Heart right ventricle (tissue), 16 donors: ENCODE data around the gene LRRN4. TPM values are rescaled to one million over a fixed set of nuclear protein-coding genes. Genes with fewer than 3 reads are reported as not detected.
A peak's percentile ranks its signal among the peaks of the same experiment; 100 is the strongest.
"Not testable (repeated sequence)": the region's sequence is repeated elsewhere in the genome, so short reads cannot be mapped to it uniquely, and the experiment has no call there.

Experiments
- ATAC-seq, 8 donors: fragments of 200-7000 bp; cut with Tn5 transposase; one replicate each; pipeline ENCODE4 v1.9.1; 2020; ENCODE audit warnings: mild to moderate bottlenecking in 8 of 8, moderate library complexity in 8 of 8, moderate number of reproducible peaks in 1 of 8
- DNase-seq, 2 donors: peaks; one replicate each; pipeline ENCODE4 v3.0.0-alpha.2; 2020
- H3K27ac ChIP-seq, 10 donors: fragments of 200-600 bp; sonication (generic) in 2 of 10; one replicate each; pipeline versions ENCODE4 v1.5.0 to v1.8.0; 2020 to 2022; ENCODE audit warnings: mild to moderate bottlenecking in 3 of 10
- H3K27me3 ChIP-seq, 7 donors: fragments of 200-600 bp; one replicate each; pipeline ENCODE4 v1.8.0; 2021 to 2022; ENCODE audit warnings: mild to moderate bottlenecking in 2 of 7
- H3K36me3 ChIP-seq, 9 donors: fragments of 200-600 bp; sonication (generic) in 1 of 9; one replicate each; pipeline versions ENCODE4 v1.5.0 to v1.8.0; 2020 to 2022; ENCODE audit warnings: mild to moderate bottlenecking in 2 of 9
- H3K4me1 ChIP-seq, 9 donors: fragments of 200-600 bp; sonication (generic) in 1 of 9; one replicate each; pipeline versions ENCODE4 v1.5.0 to v1.8.0; 2020 to 2022; ENCODE audit warnings: mild to moderate bottlenecking in 4 of 9
- H3K4me3 ChIP-seq, 10 donors: fragments of 200-600 bp; sonication (generic) in 2 of 10; one replicate each; pipeline versions ENCODE4 v1.5.0 to v1.8.0; 2020 to 2022; ENCODE audit warnings: mild to moderate bottlenecking in 7 of 10, moderate library complexity in 2 of 10
- H3K9me3 ChIP-seq, 11 donors: fragments of 200-600 bp in 10 of 11; sonication (generic) in 2 of 11; one replicate each; pipeline versions ENCODE4 v1.5.0 to v1.8.0; 2013 to 2022; ENCODE audit warnings: mild to moderate bottlenecking in 2 of 11, control low read depth in 1 of 11, moderate library complexity in 1 of 11
- CTCF ChIP-seq, 9 donors: fragments of 200-600 bp; sonication (generic) in 2 of 9; IDR thresholded peaks; one replicate each; pipeline versions ENCODE4 v1.5.0 to v1.8.0; 2021 to 2022; ENCODE audit warnings: antibody characterized with exemption in 9 of 9, mild to moderate bottlenecking in 5 of 9, moderate library complexity in 1 of 9
- WGBS, 2 donors: extraction: QIAGEN DNeasy Blood & Tissue Kit; methylation state at CpG; one replicate each; pipeline ENCODE4 v1.1.7; 2013; ENCODE audit warnings: inconsistent platforms in 1 of 2; 5-methylcytosine and 5-hydroxymethylcytosine counted together
- intact Hi-C, 10 donors: fragments of 100-400 bp; cut with DNase I; formaldehyde crosslinking; loops; one replicate each; pipeline versions ENCODE4 v1.11.1 to v1.14.2; 2022
- polyA plus RNA-seq, 2 donors: library from polyadenylated mRNA; stranded (reverse); fragments of 200-250 nt; gene quantifications; one replicate each; pipeline ENCODE4 v1.2.3, GENCODE V29; 2013
- total RNA-seq, 10 donors: library from RNA; stranded (reverse); fragmentation: NEBNext Ultra II Directional in 3 of 10; extraction: Animal tissue kit (Norgen Biotek cat#: 25700) in 3 of 10; gene quantifications; one replicate each; pipeline versions ENCODE4 v1.2.1 to v1.2.4, GENCODE V29; 2021 to 2023
- donor health status: Arrhythmogenic right ventricular cardiomyopathy.
- donor health status: ischemic (EF 13 %, LVEDD 7.1; RV severe dilation, severe dysfunction).
- donor health status: healthy with polysubstance abuse.
- donor health status: DM: no; HTN: yes; CAD: no.
- donor health status: DM: no; HTN: no; CAD: no.
- donor health status: ischemic (EF 25% LVEDD 6.9; RV normal size, moderate dysfunction).
- donor health status: ischemic (EF 25% LVEDD 5.7; RV mildly dilated, moderate dysfunction).
- donor health status: healthy.
- donor health status: DM: yes; HTN: yes; CAD: no.
- donor health status: Ischemic cardiomyopathy.
- donor health status: ischemic (EF 35%, LVEDD 5.7; RV mildly dilated, moderate dysfunction).
- donor health status: nonischemic (EF 11% LVEDD 7.7; RV severe dilation, severe dysfunction).
- donor health status: DM: yes; HTN: yes; CAD: no.
- donor health status: PGD.
- donor health status: ischemic (EF 29% LVEDD 5.4; RV normal size, mild dysfunction).
- donor health status: nonischemic (EF 23%, LVEDD 6.1; RV moderate dilation, normal function).

LRRN4 gene
- total and polyA plus RNA-seq, 12 donors = 0.11 to 1.1 (median 0.21) TPM; not detected in 4

GRCh38 chr20:6036213-6036612, 17.6 kb downstream of the LRRN4 start:
- Histone ChIP-seq H3K9me3 (no peaks in the 10 kb centered on the region), H3K27me3 (no peaks in the 10 kb centered on the region), H3K27ac (peak overlapping the region in 6 of 10 donors; percentile 65 to 87 (median 80)), H3K36me3 (peaks cover 0 to 95% (median 34%) of the 10 kb centered on the region in 9 donors), H3K4me3 (no peak overlapping the region), H3K4me1 (peaks cover 0 to 68% (median 38%) of the 10 kb centered on the region in 9 donors)
- intact Hi-C loops = no loop called here
- ATAC-seq (no peak), DNase-seq (no peak)
- WGBS, 2 donors = 95 to 97% methylated on average over 4 of the region's 4 CpGs
- TF ChIP-seq CTCF (IDR thresholded peaks at IDR 0.05) = no peak

- Histone ChIP-seq H3K27ac (peak overlapping the region; percentile 13 to 87 (median 72)), H3K4me3 (no peak overlapping the region), H3K27me3 (no peaks in the 10 kb centered on the region), H3K36me3 (peaks cover 0 to 77% (median 30%) of the 10 kb centered on the region in 9 donors), H3K4me1 (peaks cover 0 to 84% (median 46%) of the 10 kb centered on the region in 9 donors), H3K9me3 (no peaks in the 10 kb centered on the region)
- DNase-seq (no peak), ATAC-seq (peak; percentile 66 to 92 (median 86))
- TF ChIP-seq CTCF (IDR thresholded peaks at IDR 0.05) = no peak
- 17 to 34% methylated on average over 2 of the region's 2 CpGs for WGBS, 2 donors
- intact Hi-C loops = no loop called here
Observed at GRCh38 chr20:6034134-6034969, 19.5 kb downstream of the LRRN4 start.

- H3K27me3 ChIP-seq, H3K4me3 ChIP-seq, intact Hi-C loops, H3K9me3 ChIP-seq, ATAC-seq, DNase-seq: not testable (repeated sequence)
- peaks cover 0 to 87% (median 47%) of the 10 kb centered on the region in 9 donors for H3K4me1 ChIP-seq
- peak overlapping the region in 5 of 10 donors; percentile 14 to 87 (median 80) for H3K27ac ChIP-seq
- WGBS, 2 donors = 95 to 97% methylated on average over 8 of the region's 8 CpGs
- H3K36me3 ChIP-seq = peaks cover 0 to 73% (median 30%) of the 10 kb centered on the region in 9 donors
Observed at GRCh38 chr20:6032907-6033306, 21.0 kb downstream of the LRRN4 start.

- Histone ChIP-seq H3K36me3 (peaks cover 0 to 65% (median 16%) of the 10 kb centered on the region in 9 donors), H3K4me1 (peaks cover 0 to 72% (median 42%) of the 10 kb centered on the region in 9 donors), H3K27me3 (no peaks in the 10 kb centered on the region), H3K27ac (peak overlapping the region in 2 of 10 donors; percentile 21), H3K4me3 (no peak overlapping the region), H3K9me3 (peaks cover 0 to 2% (median 0%) of the 10 kb centered on the region in 11 donors)
- intact Hi-C loops = no loop called here
- 63 to 67% methylated on average over 6 of the region's 6 CpGs for WGBS, 2 donors
- TF ChIP-seq CTCF (IDR thresholded peaks at IDR 0.05) = no peak
- DNase-seq (no peak), ATAC-seq (no peak)
Observed at GRCh38 chr20:6030453-6031080, 23.3 kb downstream of the LRRN4 start.
